Measurements from ENCODE around the gene SORCS2.
A peak's percentile ranks its signal among the peaks of the same experiment; 100 is the strongest.

SORCS2 gene

DNA sequence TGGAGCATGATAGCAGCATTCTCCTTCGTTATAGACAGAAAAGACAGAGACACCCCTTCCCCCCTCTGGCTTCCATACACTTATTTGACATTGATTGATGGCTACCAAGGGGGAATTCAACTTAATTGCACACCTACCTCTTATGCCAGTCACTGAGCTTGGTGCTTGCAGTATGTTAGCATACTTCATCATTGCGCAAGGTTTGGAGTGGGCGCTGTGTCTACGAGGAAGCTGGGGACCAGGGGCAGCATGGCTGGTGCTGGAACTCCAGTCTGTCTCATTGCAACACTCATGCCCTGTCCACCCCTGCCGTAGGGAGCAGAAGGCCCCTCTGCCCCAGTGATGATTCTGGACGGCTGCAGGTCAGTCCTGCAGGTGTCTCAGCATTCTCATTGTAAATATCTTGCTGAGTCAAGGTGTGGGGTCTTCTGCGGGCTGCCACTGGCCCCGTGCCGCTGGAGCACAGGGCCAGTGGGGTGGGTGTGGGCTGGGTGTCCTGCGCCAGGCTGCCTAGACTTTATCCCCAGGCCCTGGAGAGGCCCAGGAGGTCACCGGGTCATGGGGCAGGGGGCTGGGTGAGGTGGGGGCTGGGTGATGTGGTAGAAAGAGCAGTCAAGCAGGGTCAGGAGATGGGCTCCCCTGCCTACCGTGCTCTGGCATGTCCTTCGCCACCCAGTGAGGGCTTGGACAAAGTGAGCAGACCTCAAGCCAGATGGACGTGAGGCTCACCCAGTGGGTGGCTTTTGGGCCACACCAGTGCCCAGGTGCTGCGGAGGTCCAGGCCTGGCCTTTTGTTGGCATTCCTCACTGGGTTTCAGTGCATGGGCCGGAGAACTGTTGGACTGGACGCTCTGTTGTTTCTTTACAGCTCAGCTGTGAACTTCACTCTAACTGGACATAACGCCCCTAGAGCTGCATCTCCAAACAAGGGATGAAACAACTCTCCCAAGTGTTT, 156.9 kb downstream of the SORCS2 start:
- TF ChIP-seq CEBPB (IDR thresholded peaks at IDR 0.05) (peak; percentile 34; the same call in 1 of the 2 replicates), EP300 (IDR thresholded peaks at IDR 0.05; ENCODE audit: borderline replicate concordance) (no peak)
- TF ChIP-seq, protein P1, sequence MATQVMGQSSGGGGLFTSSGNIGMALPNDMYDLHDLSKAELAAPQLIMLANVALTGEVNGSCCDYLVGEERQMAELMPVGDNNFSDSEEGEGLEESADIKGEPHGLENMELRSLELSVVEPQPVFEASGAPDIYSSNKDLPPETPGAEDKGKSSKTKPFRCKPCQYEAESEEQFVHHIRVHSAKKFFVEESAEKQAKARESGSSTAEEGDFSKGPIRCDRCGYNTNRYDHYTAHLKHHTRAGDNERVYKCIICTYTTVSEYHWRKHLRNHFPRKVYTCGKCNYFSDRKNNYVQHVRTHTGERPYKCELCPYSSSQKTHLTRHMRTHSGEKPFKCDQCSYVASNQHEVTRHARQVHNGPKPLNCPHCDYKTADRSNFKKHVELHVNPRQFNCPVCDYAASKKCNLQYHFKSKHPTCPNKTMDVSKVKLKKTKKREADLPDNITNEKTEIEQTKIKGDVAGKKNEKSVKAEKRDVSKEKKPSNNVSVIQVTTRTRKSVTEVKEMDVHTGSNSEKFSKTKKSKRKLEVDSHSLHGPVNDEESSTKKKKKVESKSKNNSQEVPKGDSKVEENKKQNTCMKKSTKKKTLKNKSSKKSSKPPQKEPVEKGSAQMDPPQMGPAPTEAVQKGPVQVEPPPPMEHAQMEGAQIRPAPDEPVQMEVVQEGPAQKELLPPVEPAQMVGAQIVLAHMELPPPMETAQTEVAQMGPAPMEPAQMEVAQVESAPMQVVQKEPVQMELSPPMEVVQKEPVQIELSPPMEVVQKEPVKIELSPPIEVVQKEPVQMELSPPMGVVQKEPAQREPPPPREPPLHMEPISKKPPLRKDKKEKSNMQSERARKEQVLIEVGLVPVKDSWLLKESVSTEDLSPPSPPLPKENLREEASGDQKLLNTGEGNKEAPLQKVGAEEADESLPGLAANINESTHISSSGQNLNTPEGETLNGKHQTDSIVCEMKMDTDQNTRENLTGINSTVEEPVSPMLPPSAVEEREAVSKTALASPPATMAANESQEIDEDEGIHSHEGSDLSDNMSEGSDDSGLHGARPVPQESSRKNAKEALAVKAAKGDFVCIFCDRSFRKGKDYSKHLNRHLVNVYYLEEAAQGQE (IDR thresholded peaks at IDR 0.05; ENCODE audit: low read depth): no peak

DNA sequence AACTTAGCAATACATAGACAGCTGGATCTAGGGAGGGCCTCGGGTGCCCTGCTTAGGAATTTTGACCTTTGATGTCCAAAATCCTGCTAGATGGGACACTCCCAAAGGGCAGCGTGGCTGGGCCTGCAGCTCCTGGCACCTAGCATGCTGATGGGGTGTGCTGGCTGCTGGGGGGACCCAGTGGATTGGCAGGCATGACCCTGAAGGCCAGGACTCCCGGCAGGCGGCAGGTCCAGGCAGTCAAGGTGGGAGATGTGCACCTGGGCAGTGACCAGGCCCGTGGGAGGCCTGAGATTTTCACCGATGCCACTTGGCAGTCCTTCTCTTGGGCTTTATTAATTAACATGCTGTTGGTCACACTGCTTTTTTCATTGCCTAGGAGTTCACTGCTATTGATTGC, 158.1 kb downstream of the SORCS2 start:
- TF ChIP-seq TAF1 (IDR thresholded peaks at IDR 0.05; ENCODE audit: low read depth) (no peak), NFIC (IDR thresholded peaks at IDR 0.05) (no peak), ZBTB7A (IDR thresholded peaks at IDR 0.05; ENCODE audit: low read depth) (no peak), RAD21 (IDR thresholded peaks at IDR 0.05; ENCODE audit: low read depth) (no peak), TEAD4 (IDR thresholded peaks at IDR 0.05) (no peak), CEBPB (IDR thresholded peaks at IDR 0.05) (no peak), TCF12 (IDR thresholded peaks at IDR 0.05; ENCODE audit: low read depth) (no peak), CREB1 (IDR thresholded peaks at IDR 0.05; ENCODE audit: low read depth) (no peak)
- TF ChIP-seq, protein P1 (IDR thresholded peaks at IDR 0.05; ENCODE audit: low read depth): no peak
- TF ChIP-seq, protein P2, sequence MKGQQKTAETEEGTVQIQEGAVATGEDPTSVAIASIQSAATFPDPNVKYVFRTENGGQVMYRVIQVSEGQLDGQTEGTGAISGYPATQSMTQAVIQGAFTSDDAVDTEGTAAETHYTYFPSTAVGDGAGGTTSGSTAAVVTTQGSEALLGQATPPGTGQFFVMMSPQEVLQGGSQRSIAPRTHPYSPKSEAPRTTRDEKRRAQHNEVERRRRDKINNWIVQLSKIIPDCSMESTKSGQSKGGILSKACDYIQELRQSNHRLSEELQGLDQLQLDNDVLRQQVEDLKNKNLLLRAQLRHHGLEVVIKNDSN (IDR thresholded peaks at IDR 0.05): no peak

DNA sequence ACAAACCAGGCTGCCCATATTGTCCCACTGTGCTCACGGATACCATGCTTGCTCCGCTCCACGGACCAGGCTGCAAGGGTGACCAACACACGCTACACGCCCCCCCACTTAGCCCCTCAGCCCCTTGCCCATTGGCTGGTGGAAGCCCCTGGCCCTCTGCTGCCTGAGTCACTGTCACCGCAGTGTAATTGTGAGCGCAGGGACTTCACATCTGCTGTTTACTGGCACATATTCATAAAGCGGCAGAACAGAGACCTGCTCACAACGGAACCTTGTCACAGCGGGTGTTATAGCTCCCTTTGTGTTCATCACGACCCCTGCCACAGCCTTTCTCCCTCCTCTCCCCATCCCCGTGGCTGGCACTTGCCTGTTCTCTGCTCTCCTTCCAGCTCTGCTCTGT, 158.7 kb downstream of the SORCS2 start:
- TF ChIP-seq, protein P3, sequence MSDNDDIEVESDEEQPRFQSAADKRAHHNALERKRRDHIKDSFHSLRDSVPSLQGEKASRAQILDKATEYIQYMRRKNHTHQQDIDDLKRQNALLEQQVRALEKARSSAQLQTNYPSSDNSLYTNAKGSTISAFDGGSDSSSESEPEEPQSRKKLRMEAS (IDR thresholded peaks at IDR 0.05): no peak
- TF ChIP-seq, protein P2 (IDR thresholded peaks at IDR 0.05): no peak
- TF ChIP-seq, protein P1 (IDR thresholded peaks at IDR 0.05; ENCODE audit: low read depth): no peak
- TF ChIP-seq FOXM1 (IDR thresholded peaks at IDR 0.05; ENCODE audit: borderline replicate concordance, low read depth): no peak
- TF ChIP-seq CREB1 (IDR thresholded peaks at IDR 0.05; ENCODE audit: low read depth): no peak
- no peak for TF ChIP-seq YY1 (IDR thresholded peaks at IDR 0.05; ENCODE audit: low read depth)
- no peak for TF ChIP-seq RAD21 (IDR thresholded peaks at IDR 0.05; ENCODE audit: low read depth)
- TF ChIP-seq NFIC (IDR thresholded peaks at IDR 0.05): no peak
- TF ChIP-seq EP300 (IDR thresholded peaks at IDR 0.05; ENCODE audit: borderline replicate concordance): no peak
- no peak for TF ChIP-seq TCF12 (IDR thresholded peaks at IDR 0.05; ENCODE audit: low read depth)
- no peak for TF ChIP-seq ZBTB7A (IDR thresholded peaks at IDR 0.05; ENCODE audit: low read depth)
- TF ChIP-seq EGR1 (IDR thresholded peaks at IDR 0.05): no peak
- no peak for TF ChIP-seq CEBPB (IDR thresholded peaks at IDR 0.05)
- no peak for TF ChIP-seq TAF1 (IDR thresholded peaks at IDR 0.05; ENCODE audit: low read depth)
- no peak for TF ChIP-seq TEAD4 (IDR thresholded peaks at IDR 0.05)

DNA sequence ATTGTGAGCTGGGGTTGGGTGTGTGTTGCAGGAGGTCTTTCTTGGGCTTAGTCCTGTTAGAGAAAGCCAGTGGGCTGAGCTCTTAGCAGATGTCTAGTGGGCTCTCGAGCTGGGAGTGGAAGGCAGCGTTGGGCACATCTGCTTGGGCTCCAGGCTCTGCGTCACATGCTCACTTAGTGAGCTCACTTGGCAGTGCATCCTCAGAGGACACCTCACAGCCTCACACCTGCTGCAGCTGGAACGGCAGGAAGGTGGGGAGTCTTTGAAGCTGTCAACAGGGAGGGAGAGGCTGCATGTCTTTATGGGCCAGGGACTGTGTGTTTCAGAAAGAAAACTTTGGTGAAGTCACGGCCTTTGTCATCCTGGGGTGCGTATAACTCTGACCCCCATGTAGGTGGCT, 160.1 kb downstream of the SORCS2 start:
- TF ChIP-seq CREB1 (IDR thresholded peaks at IDR 0.05; ENCODE audit: low read depth) (no peak), EP300 (IDR thresholded peaks at IDR 0.05; ENCODE audit: borderline replicate concordance) (no peak), FOXM1 (IDR thresholded peaks at IDR 0.05; ENCODE audit: borderline replicate concordance, low read depth) (no peak), CEBPB (IDR thresholded peaks at IDR 0.05) (no peak), TAF1 (IDR thresholded peaks at IDR 0.05; ENCODE audit: low read depth) (no peak), TCF12 (IDR thresholded peaks at IDR 0.05; ENCODE audit: low read depth) (no peak), RAD21 (IDR thresholded peaks at IDR 0.05; ENCODE audit: low read depth) (no peak), TEAD4 (IDR thresholded peaks at IDR 0.05) (no peak), ZBTB7A (IDR thresholded peaks at IDR 0.05; ENCODE audit: low read depth) (no peak), EGR1 (IDR thresholded peaks at IDR 0.05) (no peak), NFIC (IDR thresholded peaks at IDR 0.05) (no peak), YY1 (IDR thresholded peaks at IDR 0.05; ENCODE audit: low read depth) (no peak)
- TF ChIP-seq, protein P3 (IDR thresholded peaks at IDR 0.05): no peak
- TF ChIP-seq, protein P2 (IDR thresholded peaks at IDR 0.05): no peak
- TF ChIP-seq, protein P1 (IDR thresholded peaks at IDR 0.05; ENCODE audit: low read depth): no peak

Data from Ishikawa (cell line).